NCI-H446 treated with DMSO at 0.1 percent for 48 hours (cell line): ENCODE results near the gene BAG1.

Source experiments
- DNase-seq: peaks from one replicate; lab custom pipeline; 2025; lab: John Stamatoyannopoulos, UW

BAG1 gene

DNA sequence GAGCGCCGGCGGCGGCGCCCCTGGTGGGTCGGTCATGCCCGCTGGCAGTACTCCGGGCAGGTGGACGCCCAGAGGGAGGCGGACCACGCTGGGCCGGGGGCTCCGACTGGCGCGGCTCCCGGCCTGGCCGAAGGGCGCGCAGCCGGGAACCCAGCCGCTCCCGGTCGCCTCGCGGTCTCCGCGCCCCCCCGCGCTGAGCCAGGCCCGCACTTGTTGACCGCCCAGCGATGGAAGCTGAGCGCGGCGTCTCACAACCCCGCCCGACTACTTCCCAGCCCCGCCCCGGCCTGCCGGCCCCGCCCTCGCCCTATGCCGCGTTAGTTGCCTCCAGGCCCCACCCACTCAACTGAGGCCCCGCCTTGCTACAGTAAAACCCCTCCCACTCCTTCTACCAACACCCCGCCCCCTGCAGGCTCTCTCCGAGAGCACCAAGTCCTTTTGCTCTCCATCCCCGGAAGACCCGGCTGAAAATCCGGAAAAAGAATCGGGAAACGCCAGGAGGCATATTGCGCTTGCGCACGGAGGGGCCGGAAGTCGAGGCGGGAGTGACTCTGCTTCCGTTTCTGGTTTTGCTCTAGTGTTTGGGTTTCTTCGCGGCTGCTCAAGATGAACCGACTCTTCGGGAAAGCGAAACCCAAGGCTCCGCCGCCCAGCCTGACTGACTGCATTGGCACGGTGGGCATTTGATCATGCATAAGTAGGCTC, at the start of gene BAG1, which contains the start of gene CHMP5:
TSS of gene BAG1 (minus strand) at position 236 of the 705 bp plus-strand sequence.
TSS of gene CHMP5 (plus strand) at position 577 of the 705 bp plus-strand sequence. CDS start at position 607, 30 bp downstream.
- DNase-seq = peak; percentile 98

DNA sequence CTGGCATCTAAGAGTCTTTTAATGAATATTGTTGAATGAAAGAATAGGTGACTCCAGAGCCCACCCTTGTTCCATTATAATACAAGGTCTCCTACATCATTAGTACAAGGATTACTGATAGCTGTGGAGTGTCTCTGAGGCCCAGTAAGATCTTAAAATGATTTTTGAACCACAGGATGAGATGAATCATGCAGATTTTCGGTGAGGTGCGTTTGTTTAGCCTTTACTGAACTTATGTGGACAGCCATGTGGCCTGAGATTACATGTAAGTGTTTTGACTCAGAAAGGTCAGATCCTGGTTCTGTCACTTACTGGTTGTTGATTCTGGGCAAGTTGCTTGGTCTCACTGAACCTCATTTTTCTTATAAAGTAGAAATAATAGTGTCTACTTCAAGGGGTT, 47.4 kb upstream of the BAG1 start:
- no peak for DNase-seq

DNA sequence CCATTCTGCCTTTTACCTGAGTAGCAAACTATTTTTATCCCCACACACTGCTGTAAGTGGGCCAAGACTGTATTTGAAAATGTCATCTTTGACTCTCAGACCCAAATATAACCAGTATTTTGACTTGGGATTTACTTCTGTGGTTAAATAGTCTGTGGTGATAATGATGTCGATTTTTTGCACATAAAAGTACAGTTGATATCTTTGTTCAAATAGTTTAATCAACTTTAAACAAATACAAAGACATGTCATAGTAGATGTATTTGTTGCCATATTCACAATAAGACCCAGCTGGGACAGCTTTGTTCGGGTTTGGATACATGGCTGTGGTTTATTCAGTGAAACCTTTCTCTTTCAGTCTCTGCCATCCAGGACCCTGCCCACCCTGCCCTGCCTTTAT, 46.2 kb upstream of the BAG1 start:
- DNase-seq = no peak

DNA sequence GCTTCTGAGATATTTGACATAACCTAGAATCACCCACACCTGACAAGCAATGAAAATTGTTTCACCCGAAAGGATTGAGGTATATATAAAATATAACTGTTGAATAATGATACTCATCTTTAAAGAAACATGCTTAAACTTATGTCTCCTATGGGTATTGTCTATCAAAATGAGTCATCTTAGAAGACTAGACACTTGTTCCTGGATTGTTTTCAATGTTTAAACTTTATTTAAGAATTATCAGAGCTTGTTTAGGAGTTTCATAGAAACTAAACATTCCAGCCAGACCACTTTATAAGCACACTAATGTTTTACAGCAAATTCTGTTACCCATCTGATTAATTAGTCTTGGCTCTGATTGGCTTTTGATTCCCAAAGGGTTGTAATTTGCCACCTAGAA, 45.4 kb upstream of the BAG1 start:
- DNase-seq = no peak

DNA sequence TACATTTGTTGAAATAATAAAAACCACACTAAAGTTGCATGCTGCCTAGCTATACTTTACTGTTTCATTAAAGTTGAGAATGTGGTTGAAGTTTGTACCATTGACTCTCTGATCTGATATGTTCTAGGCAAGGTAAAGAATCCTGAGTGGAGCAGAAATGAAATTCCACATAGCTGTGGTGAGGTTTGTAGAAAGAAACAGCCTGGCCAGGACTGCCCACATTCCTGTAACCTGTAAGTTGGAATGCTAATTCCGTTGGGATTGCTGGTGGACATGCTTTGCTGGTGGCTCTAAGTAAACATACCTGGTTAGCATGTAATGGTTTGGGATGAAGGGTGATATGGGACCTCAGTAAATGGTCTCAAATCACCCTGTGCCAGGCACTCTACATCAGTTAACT, 42.6 kb upstream of the BAG1 start:
- DNase-seq = no peak

DNA sequence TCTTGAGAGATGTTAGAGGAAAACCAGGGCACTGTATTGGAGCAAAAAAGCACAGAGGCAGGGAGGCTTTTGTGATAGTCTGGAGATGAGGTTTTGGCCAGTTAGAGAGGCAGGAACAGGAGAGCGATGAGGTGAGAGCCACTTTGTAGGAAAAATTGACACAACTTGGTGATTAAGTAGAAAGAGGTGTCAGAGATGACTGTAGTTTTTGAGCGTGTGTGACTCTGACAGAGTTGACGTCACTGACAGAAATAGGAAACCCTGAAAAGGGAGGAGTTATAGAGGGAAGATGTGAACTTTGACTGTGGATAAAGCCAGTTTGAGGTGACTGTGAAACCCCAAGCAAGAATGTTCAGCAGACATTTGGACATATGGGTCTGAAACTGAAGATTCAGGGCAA, 41.5 kb upstream of the BAG1 start:
- no peak for DNase-seq

DNA sequence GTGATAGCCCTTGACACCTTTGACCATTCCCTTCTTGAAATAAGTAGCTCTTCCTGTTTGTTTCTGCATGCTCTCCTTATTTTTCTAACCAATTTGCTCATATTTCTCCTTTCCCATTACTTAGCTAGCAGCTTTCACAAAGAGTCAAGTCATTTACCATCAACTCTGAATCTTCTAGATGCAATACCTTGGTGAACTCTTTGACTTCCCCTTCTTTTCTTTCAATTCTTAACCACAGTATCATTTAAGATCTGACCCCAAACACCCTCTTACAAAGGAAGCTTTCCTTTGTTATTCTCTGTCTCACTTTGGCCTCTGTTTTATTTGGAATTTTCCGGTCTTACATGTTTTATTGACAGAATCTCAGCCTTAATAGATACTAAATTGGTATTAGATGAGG, 39.9 kb upstream of the BAG1 start:
- DNase-seq = no peak

DNA sequence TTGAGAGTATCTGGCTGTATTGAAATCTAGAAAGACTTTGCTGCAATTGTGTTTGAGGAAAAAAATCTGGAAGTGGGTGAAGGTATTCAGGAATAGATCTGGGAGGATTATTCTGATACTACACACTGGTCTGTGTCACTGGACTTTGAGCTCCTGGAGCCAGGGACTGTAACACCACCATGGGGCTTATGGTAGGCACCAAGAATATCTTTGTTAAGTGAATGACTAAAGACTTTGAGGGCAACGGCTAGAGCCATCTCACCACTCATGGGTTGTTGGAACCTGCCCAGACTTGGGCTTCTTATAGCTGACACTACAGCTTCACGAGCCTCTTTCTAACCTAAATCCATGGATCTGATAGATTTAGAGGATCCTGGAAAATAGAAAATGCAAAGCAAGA, 36.0 kb upstream of the BAG1 start:
- no peak for DNase-seq

DNA sequence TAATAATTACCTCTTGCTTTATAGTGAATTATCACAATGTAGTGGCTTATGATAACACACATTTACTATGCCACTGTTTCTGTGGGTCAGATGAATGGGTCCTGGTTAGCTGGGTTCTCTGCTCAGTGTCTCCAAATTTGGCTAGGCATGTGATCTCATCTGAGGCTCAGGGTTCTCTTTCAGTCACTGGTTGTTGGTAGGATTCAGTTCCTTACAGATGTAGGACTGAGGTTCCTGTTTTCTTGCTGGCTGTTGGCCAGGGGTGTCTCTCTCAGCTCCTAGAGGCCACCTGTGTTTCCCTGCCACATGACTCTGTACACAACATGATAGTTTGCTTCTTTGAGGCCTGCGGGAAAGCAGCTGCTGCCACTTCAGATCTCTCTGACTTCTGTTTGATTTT, 32.9 kb upstream of the BAG1 start:
- no peak for DNase-seq

DNA sequence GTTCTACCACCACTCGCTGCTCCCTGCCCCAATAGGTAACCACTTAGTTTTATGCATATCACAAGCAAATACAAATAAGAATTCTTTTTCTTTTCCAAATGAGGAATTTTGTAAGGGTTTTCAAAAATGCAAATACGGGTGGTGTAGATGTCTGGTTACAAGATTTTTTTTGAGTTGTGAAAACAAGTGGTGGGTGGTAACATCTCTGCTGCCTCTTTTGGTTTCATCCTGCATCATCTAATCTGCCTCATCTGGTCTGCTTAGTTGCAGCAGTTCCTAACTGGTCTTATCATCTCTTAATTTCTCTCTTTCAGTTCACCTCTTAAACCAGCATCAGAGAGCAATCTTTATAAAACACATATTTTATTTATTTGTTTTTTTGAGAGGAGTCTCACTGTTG, 31.1 kb upstream of the BAG1 start:
- DNase-seq = no peak

DNA sequence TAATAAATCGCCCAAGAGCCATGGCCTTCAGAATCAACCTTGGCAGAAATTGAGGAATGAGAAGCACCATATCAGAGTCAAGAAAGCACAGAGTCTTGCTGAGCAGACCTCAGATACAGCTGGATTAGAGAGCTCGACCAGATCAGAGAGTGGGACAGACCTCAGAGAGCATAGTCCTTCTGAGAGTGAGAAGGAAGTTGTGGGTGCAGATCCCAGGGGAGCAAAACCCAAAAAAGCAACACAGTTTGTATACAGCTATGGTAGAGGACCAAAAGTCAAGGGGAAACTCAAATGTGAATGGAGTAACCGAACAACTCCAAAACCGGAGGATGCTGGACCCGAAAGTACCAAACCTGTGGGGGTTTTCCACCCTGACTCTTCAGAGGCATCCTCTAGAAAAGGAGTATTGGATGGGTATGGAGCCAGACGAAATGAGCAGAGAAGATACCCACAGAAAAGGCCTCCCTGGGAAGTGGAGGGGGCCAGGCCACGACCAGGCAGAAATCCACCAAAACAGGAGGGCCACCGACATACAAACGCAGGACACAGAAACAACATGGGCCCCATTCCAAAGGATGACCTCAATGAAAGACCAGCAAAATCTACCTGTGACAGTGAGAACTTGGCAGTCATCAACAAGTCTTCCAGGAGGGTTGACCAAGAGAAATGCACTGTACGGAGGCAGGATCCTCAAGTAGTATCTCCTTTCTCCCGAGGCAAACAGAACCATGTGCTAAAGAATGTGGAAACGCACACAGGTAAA, 30.3 kb upstream of the BAG1 start:
- no peak for DNase-seq

DNA sequence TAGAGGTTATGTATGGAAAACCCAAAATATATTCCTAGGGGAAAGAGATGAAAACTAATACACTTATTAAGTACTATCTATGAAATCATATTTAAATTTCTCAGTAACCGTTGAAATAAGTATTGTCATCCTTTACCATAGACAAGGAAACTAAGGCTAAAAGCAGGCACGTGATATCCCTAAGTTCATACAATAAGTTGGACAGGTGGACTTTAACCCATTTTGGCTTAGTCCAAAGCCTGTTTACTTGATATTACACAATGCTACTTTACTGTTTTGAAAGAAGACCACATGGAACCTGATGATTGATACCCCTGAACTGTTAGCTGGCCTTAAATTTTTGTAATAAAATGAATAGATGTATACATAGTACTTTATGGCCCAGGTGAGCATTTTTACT, 29.3 kb upstream of the BAG1 start:
- DNase-seq = no peak

DNA sequence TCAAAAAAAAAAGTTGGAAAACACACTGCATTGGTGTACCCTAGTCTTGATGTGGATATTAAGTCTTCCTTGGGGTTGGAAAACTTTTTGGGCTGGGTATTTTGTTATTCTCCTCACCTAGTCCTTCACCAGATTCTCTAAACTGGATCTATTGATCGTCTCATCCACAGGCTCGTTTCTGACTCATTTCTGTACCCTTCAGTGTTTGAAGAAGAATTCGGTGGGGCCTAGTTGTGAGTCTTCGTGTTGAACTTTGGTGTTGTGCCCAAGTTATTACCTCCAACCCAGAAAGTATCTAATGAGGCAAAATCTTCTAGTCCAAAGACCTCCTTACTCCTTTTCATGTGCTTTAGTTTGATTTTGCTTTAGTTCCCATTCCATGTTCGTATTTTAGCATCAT, 27.4 kb upstream of the BAG1 start:
- DNase-seq = no peak

DNA sequence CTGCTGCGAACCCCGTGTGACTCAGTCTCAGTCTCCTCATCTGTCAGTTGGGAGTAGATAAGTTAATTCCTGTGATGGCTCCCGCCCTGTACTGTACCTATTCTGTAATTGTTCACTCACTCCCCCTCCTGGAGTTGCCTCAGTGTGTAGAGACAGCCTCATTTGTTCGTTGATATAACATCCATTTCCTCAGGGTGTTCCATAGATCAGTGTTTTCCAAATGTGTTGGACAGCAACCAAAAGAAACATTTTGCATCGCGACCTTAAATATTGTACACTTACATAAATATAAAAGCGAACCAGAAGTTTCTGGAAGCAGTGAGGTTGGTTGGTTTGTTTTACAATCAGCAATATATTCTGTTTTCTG, 26.5 kb upstream of the BAG1 start:
- no peak for DNase-seq

DNA sequence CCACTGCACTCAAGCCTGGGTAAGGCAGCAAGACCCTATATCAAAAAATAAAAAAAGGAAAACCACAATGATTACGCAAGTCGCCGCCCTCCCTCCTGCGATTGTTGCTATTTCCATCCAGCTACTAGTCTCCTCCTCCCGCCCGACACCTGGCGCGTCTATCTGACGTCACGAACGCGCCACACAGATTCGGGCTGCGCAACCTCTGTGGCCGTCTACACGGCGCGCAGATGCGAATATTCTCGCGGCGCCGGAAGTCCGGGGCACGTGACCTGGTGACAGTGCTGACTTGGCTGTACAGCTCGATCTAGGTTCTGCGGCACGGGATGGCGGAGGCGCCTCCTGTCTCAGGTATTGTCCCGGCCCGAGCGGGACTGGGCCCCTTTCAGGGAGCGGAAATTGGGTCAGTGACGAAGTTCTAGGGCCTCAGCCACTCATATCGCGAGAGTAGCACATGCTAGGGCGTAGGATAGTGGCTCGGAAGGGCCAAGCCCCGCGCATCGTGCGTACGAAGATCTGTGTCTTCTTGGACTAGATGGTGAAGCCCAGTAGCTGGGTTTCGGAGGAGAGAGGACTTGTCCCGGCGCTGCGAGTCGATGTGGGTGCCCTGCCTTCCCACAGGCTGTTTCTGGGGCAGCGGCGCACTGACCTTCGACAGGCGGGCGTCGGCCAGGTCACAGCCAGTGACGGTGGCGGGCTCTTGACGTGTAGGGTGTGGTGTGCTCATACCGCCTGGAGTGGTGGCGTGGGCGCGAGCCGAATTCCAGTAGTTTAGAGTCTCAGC, 25.9 kb upstream of the BAG1 start, which contains the start of gene NFX1:
TSS of gene NFX1 (plus strand) at position 270 of the 784 bp plus-strand sequence. CDS start at position 327, 57 bp downstream.
- peak; percentile 96 for DNase-seq

DNA sequence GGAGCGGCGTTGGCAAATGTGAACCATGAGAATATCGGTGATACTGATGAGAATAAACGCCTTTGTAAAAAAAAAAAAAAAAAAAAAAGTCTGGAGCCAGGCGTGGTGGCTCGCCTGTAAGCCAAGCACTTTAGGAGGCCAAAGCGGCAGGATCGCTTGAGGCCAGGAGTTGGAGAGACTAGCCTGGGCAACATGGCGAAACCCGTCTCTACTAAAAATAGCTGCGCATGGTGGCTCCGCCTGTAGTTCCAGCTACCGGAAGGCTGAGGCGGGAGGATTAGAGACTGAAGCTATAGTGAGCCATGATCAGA, 25.4 kb upstream of the BAG1 start:
- DNase-seq = no peak

DNA sequence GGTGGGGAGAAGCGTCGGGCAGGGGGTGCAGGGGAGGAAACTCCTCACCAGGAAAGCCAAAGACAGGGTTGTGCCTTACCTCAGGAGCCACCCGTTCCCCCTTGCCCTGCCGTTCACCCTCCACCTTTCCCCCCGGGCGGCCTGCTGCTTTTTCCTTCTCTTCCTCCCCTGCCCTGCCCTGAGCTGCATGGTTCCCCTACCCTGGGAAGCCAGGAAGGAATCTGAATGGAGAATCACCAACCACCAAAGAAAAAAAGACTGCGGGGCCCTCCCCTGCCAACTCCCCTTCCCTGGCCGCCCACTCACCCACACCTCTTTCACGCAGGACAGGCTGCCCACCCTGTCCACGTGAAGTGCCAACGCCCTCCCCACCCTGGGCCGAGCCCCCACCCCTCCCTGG, 25.0 kb upstream of the BAG1 start:
- no peak for DNase-seq

DNA sequence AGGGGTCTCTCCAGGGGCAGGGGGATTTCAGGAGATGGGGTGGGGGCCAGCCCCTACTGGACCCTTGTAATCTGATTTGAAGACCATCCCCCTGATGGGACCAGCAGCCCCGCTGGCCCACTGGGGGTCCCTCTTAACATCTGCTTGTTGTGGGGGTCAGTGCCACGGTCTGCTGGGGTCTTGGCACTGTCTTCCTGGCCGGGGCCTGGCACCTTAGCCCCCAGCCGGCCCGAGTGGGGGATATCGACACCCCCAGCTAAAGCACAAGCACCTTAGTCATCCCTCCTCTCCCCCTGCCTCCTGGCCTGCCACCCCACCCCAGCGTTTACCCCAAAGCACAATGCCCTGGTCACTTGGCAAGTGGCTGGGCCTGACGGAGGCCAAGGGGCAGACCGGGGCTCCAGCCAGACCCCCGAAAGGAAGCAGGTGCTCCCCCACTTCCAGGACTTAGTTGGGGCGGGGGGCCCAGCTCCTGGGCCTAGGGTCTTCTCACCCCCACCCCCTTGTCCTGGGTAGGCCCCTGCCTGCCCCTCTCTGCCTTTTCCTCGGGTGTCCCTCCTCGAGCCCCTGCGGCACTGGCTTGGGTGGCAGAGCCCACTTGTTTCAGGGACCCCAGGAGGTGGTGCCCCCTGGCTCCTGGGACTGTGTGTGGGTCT, 24.4 kb upstream of the BAG1 start:
- DNase-seq = no peak

DNA sequence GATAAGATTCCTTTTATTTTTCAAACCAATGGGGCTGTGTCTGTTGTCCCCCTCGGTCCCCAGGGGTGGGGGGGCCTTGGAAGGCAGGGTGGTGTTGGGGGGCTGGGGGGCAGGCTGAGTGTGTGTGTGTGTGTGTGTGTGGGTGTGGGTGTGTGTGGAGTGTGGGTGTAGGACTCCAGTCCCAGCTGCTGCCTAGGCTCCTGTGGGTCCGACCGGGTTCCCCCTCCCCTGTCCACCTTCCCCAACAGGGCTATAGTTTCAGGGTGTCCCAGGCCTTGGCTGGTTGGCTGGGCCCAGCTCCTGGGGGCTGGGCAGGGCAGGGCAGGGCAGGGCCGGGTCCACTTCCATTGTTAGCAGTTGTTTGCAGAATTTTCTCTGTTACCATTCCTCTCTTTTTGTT, 23.7 kb upstream of the BAG1 start:
- DNase-seq = no peak

DNA sequence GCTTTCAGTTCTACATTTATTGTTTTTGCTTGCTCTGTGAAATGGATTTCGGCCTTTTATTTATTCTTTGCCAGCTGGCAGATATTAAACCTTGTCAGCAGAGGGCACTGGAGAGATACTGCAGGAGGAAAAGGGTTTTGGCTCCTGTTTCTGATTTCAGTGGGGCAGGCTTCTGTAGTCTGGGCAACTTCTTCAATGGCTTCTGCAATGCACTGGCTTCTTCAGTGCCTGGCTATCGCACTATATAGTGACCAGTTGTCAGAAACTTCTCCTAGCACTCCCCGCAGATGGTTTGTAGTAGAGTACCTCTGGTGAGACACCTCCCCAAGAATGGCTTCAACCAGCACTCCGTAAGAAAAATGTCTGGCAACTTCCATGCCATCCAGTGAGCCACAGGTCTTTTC, 22.6 kb upstream of the BAG1 start:
- peak; percentile 50 for DNase-seq

DNA sequence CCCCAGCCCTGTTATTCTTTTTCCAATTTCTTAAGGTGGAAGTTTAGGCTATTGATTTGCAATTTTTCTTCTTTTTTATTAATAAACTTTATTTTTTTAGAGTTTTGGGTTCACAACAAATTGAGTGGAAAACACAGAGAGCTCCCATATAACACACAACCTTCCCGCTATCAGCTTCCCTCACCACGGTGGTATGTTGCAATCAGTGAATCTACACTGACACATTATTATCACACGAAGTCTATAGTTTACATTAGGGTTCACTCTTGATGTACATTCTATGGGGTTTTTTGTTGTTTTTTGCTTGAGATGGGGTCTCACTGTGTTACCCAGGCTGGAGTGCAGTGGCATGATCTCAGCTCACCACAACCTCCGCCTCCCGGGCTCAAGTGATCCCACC, 21.0 kb upstream of the BAG1 start:
- DNase-seq = no peak

DNA sequence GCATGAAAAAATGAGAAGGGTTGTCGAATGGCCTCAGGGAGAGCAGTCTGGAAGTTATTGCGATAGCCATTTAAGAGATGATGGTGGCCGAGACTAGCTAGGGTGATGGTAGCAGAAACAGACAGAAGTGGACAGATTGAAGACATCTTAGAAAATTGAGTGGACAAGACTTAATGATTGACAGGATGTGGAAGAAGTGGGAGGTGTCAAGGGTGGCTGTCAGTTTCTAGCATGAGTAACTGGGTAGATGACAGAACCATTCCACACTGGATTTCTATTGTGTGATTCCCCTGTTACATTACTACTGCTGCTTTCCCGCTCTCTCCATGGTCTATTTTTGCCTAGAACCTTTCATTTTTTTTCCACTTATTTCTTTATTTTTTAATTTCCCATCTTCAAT, 13.0 kb upstream of the BAG1 start:
- no peak for DNase-seq

DNA sequence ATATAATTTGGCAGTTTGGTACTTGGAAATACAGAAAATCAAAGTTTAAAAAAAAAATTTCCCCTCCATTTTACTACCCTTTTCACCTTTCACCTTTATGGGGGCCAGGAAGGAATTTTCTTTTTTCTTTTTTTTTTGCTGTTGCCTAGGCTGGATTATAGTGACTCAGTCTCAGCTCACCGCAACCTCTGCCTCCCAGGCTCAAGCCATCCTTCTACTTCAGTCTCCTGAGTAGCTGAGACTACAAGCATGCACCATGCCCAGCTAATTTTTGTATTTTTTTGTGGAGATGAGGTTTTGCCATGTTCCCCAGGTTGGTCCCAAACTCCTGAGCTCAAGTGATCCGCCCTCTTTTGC, 9.4 kb upstream of the BAG1 start:
- DNase-seq = no peak
